PC-9 (cell line): ENCODE data around the gene ZNF236. TPM values are rescaled to one million over a fixed set of nuclear protein-coding genes. Genes with fewer than 3 reads are reported as not detected.

Experiments used
- BruUV-seq: library from RNA; stranded (reverse); fragments of 400-500 nt; replicated peaks from 2 replicates; lab custom pipeline; 2021; lab: Mats Ljungman, UMichigan
- CTCF ChIA-PET: fragments of 300-600 bp; sonication (Branson Sonifier 250); formaldehyde crosslinking; loops from one replicate; lab custom pipeline; 2022; ENCODE audit warnings: antibody characterized with exemption; lab: Charles Lee
- POLR2A ChIA-PET: fragments of 300-600 bp; sonication (Branson Sonifier 250); formaldehyde crosslinking; loops from one replicate; lab custom pipeline; 2022; ENCODE audit warnings: antibody characterized with exemption; ENCODE audit not compliant: unreplicated experiment; lab: Charles Lee
- DNase-seq, 2 experiments: peaks; one replicate each; pipeline versions ENCODE4 v3.0.0 to v3.0.0-alpha.2; 2015 to 2022; ENCODE audit warnings: mixed read lengths in 1 of 2
- H2AFZ ChIP-seq: fragments of 200-600 bp; sonication (generic); 2 replicates; pipeline ENCODE4 v1.8.1; 2017; ENCODE audit warnings: antibody characterized with exemption
- H3F3A ChIP-seq: fragments of 200-600 bp; sonication (generic); 2 replicates; pipeline ENCODE4 v1.8.1; 2017; ENCODE audit warnings: antibody characterized with exemption, mild to moderate bottlenecking, low read depth; ENCODE audit not compliant: insufficient read depth
- H3K27ac ChIP-seq: fragments of 200-600 bp; sonication (generic); 2 replicates; pipeline ENCODE4 v1.6.1; 2016; ENCODE audit warnings: mixed run types
- H3K27me3 ChIP-seq: fragments of 200-600 bp; sonication (generic); 2 replicates; pipeline ENCODE4 v1.6.1; 2016; ENCODE audit warnings: low read depth, mixed run types; ENCODE audit not compliant: insufficient read depth
- H3K36me3 ChIP-seq: fragments of 200-600 bp; sonication (generic); 2 replicates; pipeline ENCODE4 v1.6.1; 2016; ENCODE audit warnings: low read depth, mixed run types
- H3K4me1 ChIP-seq: fragments of 200-600 bp; sonication (generic); replicated peaks from 2 replicates; pipeline ENCODE4 v1.6.1; 2016; ENCODE audit warnings: mixed run types; ENCODE audit not compliant: insufficient read depth
- H3K4me2 ChIP-seq: fragments of 200-600 bp; sonication (generic); 2 replicates; pipeline ENCODE4 v1.6.1; 2017; ENCODE audit warnings: mixed run types
- H3K4me3 ChIP-seq: fragments of 200-600 bp; sonication (generic); 2 replicates; pipeline ENCODE4 v1.6.1; 2016; ENCODE audit warnings: mixed run types
- H3K79me2 ChIP-seq: fragments of 200-600 bp; sonication (generic); 2 replicates; pipeline ENCODE4 v1.6.1; 2017; ENCODE audit warnings: low read depth, mixed run types
- H3K9me2 ChIP-seq: fragments of 200-600 bp; sonication (generic); 2 replicates; pipeline ENCODE4 v1.8.1; 2017; ENCODE audit warnings: mild to moderate bottlenecking; ENCODE audit not compliant: insufficient read depth
- H3K9me3 ChIP-seq: fragments of 200-600 bp; sonication (generic); 2 replicates; pipeline ENCODE4 v1.8.1; 2016; ENCODE audit warnings: low read depth; ENCODE audit not compliant: insufficient read depth
- H4K20me1 ChIP-seq: fragments of 200-600 bp; sonication (generic); 2 replicates; pipeline ENCODE4 v1.8.1; 2017; ENCODE audit not compliant: insufficient read depth
- EZH2 ChIP-seq: fragments of 200-600 bp; sonication (generic); IDR thresholded peaks from 2 replicates; pipeline ENCODE4 v1.8.0; 2017; ENCODE audit warnings: antibody characterized with exemption, low read depth
- intact Hi-C: fragments of 100-400 bp; cut with micrococcal nuclease; formaldehyde crosslinking; loops from one replicate; pipeline ENCODE4 v1.10.0; 2022; ENCODE audit not compliant: unreplicated experiment
- total RNA-seq: library from RNA; stranded (reverse); gene quantifications from 2 replicates; pipeline ENCODE4 v1.2.3, GENCODE V29; 2021
- TF ChIP-seq, protein P1 (sequence below): fragments of 200-600 bp; sonication (generic); conservative IDR thresholded peaks from 2 replicates; pipeline ENCODE4 v1.6.1; 2017; ENCODE audit warnings: mixed run types, antibody characterized with exemption, mild to moderate bottlenecking, moderate library complexity

The ZNF236 gene
- total RNA-seq, 1 experiment from 2014 or later = 10.8 TPM

DNA sequence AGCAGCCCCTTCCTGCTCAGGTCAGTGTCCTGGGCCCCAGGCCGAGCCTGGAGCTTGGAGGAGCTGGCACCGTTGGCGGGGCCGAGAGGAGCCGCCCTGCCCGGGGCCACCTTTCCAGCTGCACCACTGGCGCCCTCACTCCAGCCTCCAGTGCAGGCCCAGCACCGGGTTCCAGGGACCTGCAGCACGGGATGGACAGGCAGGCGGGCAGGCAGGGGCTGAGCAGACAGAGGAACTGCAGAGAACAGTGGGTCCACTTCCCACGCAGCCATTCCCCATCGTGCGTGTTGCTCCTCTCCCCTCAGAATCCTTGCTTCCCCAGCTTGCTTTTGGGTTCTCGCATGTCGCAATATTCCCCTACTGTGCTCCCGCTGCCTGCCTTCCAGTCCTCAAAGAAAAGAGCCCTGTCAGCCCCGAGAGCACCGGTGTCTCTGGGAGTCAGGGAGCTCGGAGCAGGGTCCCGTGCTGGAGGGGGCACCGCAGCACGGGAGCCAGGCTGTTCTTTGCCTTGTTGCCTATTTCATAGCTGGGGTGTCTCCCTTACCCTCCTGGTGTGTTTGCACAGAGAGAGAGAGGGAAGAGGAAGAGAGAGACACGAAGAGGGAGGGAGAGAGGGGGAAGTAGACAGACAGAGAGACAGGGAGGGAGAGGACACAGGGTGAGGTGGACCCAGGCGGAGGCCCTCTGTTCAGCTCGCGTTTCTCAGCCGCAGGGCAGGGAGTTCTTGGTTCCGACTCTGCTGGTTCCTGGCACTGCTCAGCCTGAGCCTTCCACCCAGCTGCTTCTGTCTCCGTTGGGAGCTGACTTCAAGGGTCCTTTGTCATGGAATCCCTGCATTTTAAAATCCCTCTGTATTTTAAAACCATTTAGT is 184.2 kb downstream of the ZNF236 start:
- no TSS peak for BruUV-seq
- no peak for DNase-seq
- TF ChIP-seq, protein P1, sequence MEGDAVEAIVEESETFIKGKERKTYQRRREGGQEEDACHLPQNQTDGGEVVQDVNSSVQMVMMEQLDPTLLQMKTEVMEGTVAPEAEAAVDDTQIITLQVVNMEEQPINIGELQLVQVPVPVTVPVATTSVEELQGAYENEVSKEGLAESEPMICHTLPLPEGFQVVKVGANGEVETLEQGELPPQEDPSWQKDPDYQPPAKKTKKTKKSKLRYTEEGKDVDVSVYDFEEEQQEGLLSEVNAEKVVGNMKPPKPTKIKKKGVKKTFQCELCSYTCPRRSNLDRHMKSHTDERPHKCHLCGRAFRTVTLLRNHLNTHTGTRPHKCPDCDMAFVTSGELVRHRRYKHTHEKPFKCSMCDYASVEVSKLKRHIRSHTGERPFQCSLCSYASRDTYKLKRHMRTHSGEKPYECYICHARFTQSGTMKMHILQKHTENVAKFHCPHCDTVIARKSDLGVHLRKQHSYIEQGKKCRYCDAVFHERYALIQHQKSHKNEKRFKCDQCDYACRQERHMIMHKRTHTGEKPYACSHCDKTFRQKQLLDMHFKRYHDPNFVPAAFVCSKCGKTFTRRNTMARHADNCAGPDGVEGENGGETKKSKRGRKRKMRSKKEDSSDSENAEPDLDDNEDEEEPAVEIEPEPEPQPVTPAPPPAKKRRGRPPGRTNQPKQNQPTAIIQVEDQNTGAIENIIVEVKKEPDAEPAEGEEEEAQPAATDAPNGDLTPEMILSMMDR = no peak
- no peak for TF ChIP-seq EZH2
- CTCF ChIA-PET = no interaction called here
- no peaks in the 10 kb centered on the region for H3K36me3 ChIP-seq
- no peak overlapping the region for H2AFZ ChIP-seq
- H3K4me1 ChIP-seq = no peaks in the 10 kb centered on the region
- H3K27me3 ChIP-seq = no peaks in the 10 kb centered on the region
- intact Hi-C loops = no loop called here
- no peaks in the 10 kb centered on the region for H3K79me2 ChIP-seq
- H3K9me3 ChIP-seq = no peaks in the 10 kb centered on the region
- H3F3A ChIP-seq = peaks cover 12% of the 10 kb centered on the region; the same call in 1 of the 2 replicates
- H3K27ac ChIP-seq = no peak overlapping the region
- H3K9me2 ChIP-seq = no peaks in the 10 kb centered on the region
- no peak overlapping the region for H3K4me2 ChIP-seq
- H4K20me1 ChIP-seq = no peaks in the 10 kb centered on the region; the same call in none of the 2 replicates
- POLR2A ChIA-PET = no interaction called here
- no peak overlapping the region for H3K4me3 ChIP-seq

DNA sequence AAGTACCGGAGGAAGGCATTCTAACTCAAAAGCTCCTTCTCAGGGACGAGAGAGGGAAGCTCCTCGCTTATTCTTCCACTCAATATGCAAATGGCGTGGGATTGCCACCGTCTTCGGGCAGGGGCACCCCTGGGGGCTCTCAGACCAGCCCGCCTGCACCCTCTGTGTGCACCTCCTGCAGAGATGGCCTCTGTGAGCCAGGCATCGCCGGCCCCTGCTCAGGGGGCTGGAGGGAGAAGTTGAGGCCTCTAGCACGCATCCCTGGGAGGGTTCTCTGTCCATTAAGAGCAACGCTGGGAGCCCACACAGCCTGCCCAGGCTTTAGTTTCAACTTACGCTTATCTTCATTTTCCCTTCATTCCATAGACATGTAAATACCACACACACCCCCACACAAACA is 184.9 kb downstream of the ZNF236 start:
- ChIA-PET CTCF (no interaction called here), POLR2A (no interaction called here)
- BruUV-seq = no TSS peak
- Histone ChIP-seq H3K4me3 (no peak overlapping the region), H3K9me2 (no peaks in the 10 kb centered on the region), H2AFZ (no peak overlapping the region), H3K27me3 (no peaks in the 10 kb centered on the region), H3K36me3 (no peaks in the 10 kb centered on the region), H3K4me1 (no peaks in the 10 kb centered on the region), H3F3A (peaks cover 7% of the 10 kb centered on the region; the same call in 1 of the 2 replicates), H3K4me2 (no peak overlapping the region), H3K27ac (no peak overlapping the region), H4K20me1 (no peaks in the 10 kb centered on the region; the same call in none of the 2 replicates), H3K9me3 (no peaks in the 10 kb centered on the region), H3K79me2 (no peaks in the 10 kb centered on the region)
- no peak for DNase-seq
- intact Hi-C loops = no loop called here
- TF ChIP-seq, protein P1 = no peak
- no peak for TF ChIP-seq EZH2

DNA sequence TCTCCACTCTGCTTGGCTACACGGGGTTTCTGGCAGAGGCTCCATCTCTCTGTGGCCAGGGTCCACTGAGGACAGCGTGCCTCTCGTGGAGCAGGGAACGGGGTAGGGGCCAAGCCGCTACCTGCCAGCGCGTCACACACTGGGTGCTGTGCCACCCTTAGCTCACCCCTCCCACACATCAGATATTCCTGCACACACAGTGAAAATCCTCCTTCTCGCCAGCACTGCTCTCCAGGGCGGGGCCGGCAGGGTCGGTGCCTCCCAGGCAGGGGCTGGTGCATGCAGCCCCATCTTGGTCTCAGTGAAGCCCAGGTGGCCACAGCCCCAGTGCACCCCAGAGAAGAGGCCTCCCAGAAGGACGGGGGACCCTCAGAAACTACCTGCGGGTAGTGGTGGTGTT is 185.6 kb downstream of the ZNF236 start:
- ChIA-PET CTCF (no interaction called here), POLR2A (no interaction called here)
- Histone ChIP-seq H3K9me3 (no peaks in the 10 kb centered on the region), H2AFZ (no peak overlapping the region), H3F3A (peaks cover 7% of the 10 kb centered on the region; the same call in 1 of the 2 replicates), H3K36me3 (no peaks in the 10 kb centered on the region), H3K27ac (no peak overlapping the region), H4K20me1 (peaks cover under 1% of the 10 kb centered on the region), H3K27me3 (no peaks in the 10 kb centered on the region), H3K4me3 (no peak overlapping the region), H3K4me2 (no peak overlapping the region), H3K79me2 (0 out of 2 replicates have a peak, but pooled peaks cover 6% of the 10 kb centered on the region), H3K9me2 (no peaks in the 10 kb centered on the region), H3K4me1 (no peaks in the 10 kb centered on the region)
- intact Hi-C loops = no loop called here
- no TSS peak for BruUV-seq
- DNase-seq = no peak
- TF ChIP-seq EZH2 = no peak
- TF ChIP-seq, protein P1 = no peak
